ENCODE results near the gene TCF7. TPM values are rescaled to one million over a fixed set of nuclear protein-coding genes. Genes with fewer than 3 reads are reported as not detected.

TCF7 gene
- total and polyA plus RNA-seq, 2 of the 13 experiments (the other 11 are each of a cell fraction or from before 2014, with no cell fraction given), result 6.3 to 6.8 TPM

DNA sequence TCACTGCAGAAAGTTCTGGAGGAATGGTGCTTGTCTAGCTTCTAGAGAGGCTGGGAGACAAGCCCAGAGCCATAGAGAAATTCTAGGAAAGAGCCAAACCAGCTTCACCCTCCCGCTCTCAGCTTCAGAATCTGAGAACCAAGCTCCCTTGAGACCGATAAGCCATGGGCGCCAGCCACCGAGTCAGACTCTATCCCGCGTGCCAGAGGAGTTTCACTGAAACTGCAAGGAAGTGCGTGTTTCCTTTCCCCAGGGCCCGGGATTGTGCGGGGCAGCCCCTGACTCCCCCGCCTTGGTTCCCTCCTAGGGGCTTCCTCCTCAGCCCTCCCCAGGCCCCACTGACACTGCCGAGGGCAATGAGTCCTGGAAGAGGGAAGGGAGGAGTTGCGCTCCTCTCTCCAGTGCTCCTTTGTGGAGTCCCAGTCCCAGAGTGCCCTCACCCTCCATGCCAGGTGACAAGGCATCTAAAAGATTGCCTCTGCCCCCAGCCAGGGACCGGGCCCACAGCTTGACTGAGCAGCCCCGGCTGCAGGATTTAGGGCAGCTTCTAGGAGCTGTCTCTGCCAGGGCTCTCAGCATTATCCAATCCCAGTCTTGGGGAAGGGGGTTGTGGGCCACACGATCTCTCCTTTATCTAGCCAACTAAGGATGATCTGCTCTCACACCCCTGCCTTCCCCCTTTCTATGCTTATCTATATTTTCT is 18.4 kb upstream of the TCF7 start (continued):
- TF ChIP-seq, protein P1, sequence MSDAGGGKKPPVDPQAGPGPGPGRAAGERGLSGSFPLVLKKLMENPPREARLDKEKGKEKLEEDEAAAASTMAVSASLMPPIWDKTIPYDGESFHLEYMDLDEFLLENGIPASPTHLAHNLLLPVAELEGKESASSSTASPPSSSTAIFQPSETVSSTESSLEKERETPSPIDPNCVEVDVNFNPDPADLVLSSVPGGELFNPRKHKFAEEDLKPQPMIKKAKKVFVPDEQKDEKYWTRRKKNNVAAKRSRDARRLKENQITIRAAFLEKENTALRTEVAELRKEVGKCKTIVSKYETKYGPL (CRISPR knock-in tag; IDR thresholded peaks at IDR 0.05), result no peak
- no peak for TF ChIP-seq HCFC1 (IDR thresholded peaks at IDR 0.05; ENCODE audit: low read depth, low read length)
- TF ChIP-seq, protein P2, sequence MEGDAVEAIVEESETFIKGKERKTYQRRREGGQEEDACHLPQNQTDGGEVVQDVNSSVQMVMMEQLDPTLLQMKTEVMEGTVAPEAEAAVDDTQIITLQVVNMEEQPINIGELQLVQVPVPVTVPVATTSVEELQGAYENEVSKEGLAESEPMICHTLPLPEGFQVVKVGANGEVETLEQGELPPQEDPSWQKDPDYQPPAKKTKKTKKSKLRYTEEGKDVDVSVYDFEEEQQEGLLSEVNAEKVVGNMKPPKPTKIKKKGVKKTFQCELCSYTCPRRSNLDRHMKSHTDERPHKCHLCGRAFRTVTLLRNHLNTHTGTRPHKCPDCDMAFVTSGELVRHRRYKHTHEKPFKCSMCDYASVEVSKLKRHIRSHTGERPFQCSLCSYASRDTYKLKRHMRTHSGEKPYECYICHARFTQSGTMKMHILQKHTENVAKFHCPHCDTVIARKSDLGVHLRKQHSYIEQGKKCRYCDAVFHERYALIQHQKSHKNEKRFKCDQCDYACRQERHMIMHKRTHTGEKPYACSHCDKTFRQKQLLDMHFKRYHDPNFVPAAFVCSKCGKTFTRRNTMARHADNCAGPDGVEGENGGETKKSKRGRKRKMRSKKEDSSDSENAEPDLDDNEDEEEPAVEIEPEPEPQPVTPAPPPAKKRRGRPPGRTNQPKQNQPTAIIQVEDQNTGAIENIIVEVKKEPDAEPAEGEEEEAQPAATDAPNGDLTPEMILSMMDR (CRISPR knock-in tag; IDR thresholded peaks at IDR 0.05), result no peak
- no peak for TF ChIP-seq PLRG1 (conservative IDR thresholded peaks at IDR 0.05)
- TF ChIP-seq, protein P3, sequence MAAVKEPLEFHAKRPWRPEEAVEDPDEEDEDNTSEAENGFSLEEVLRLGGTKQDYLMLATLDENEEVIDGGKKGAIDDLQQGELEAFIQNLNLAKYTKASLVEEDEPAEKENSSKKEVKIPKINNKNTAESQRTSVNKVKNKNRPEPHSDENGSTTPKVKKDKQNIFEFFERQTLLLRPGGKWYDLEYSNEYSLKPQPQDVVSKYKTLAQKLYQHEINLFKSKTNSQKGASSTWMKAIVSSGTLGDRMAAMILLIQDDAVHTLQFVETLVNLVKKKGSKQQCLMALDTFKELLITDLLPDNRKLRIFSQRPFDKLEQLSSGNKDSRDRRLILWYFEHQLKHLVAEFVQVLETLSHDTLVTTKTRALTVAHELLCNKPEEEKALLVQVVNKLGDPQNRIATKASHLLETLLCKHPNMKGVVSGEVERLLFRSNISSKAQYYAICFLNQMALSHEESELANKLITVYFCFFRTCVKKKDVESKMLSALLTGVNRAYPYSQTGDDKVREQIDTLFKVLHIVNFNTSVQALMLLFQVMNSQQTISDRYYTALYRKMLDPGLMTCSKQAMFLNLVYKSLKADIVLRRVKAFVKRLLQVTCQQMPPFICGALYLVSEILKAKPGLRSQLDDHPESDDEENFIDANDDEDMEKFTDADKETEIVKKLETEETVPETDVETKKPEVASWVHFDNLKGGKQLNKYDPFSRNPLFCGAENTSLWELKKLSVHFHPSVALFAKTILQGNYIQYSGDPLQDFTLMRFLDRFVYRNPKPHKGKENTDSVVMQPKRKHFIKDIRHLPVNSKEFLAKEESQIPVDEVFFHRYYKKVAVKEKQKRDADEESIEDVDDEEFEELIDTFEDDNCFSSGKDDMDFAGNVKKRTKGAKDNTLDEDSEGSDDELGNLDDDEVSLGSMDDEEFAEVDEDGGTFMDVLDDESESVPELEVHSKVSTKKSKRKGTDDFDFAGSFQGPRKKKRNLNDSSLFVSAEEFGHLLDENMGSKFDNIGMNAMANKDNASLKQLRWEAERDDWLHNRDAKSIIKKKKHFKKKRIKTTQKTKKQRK (IDR thresholded peaks at IDR 0.05; ENCODE audit: low read length), result no peak
- no peak for TF ChIP-seq KLF9 (CRISPR knock-in tag; IDR thresholded peaks at IDR 0.05; ENCODE audit: low read depth)

All from HepG2 (cell line).